IPS-NIHi7 (cell line): Measurements from ENCODE around the gene MBD5.

Source experiments
- DNase-seq: peaks from one replicate; pipeline ENCODE4 v3.0.0; 2012; ENCODE audit warnings: mixed read lengths; ENCODE audit errors: extremely low spot score

Gene MBD5

DNA sequence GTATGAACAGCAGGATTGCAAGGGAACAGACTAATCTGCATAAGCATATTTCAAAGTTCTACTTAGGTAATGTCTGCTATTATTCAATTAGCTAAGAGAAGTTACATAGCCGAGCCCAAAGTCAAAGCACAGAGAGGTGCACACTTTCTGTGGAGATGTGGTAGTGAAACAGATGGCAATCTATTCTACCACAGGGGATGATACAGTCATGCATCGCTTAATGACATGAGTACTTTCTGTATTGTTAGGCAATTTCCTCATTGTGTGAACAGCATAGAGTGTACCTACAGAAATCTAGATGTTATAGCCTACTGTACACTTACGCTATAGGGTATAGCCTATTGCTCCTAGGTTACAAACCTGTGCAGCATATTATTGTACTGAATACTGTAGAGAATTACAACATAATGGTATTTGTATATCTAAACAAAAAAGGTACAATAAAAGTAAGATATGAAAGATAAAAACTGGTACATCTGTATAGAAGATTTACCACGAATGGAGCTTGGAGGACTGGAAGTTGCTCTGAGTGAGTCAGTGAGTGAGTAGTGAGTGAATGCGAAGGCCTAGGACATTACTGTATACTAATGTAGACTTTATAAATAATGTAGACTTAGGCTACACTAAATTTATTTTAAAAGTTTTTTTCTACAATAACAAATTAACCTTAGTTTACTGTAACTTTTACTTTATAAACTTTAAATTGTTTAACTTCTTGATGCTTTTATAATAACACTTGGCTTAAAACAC is 197.6 kb downstream of the MBD5 start:
- no peak for DNase-seq

DNA sequence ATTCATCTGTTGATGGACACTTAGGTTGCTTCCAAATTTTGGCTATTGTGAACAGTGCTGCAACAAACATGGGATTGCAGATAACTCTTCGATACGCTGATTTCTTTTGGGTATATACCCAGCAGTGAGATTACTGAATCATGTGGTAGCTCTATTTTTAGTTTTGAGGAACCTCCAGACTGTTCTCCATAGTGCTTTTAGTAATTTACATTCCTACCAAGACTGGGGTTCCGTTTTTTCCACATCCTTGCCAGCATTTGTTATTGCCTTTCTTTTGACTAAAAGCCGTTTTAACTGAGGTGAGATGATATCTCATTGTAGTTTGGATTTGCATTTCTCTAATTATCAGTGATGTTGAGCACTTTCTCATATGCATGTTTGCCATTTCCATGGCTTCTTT is 200.3 kb downstream of the MBD5 start:
- no peak for DNase-seq

DNA sequence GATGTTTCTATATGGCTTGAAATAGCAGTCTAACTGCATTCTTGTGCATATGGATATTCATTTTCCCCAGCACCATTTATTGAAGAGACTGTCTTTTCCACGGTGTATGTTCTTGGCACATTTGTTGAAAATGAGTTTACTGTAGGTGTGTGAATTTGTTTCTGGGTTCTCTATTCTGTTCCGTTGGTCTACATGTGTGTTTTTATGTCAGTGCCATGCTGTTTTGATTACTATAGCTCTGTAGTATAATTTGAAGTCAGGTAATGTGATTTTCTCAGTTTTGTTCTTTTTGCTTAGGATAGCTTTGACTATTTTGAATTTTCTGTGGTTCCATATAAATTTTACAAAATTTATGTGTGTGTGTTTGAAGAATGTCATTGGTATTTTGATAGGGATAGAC is 201.0 kb downstream of the MBD5 start:
- DNase-seq = no peak

DNA sequence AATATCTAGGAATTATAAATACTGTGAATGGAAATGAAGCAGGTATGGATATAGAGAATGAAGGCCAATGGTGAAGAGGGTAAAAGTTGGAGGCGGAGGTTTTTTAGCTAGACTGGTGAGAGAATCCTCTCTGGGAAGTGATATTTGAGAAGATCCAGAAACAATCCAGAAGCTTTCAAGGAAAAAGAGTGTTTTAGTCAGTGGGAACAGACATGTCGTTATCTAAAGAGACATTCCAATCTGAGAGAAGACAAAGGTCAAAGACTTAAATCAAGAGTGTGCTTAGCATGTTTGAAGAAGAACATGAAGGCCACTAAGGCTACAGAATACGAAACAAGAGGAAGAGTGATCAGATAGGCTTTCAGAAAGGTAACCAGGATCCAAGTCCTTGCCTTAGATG is 211.0 kb downstream of the MBD5 start:
- DNase-seq = no peak

DNA sequence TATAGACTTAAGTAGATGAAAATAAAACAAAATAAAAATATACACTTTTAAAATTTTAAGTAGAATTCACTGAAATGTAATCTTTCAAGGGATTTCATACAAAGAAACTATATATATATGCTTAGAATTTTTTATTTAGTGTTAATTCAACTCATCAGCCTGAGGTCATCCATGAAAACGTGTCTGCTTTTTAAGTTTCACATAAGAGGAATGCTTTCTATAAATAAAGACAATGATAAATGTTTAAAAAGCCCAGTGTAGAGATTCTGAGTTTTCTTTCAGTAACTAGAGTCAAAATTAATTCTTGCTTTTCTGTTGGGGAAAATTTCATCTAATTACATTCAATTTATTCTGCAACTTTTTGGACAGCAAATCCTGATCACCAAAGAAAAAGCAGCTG is 213.3 kb downstream of the MBD5 start:
- DNase-seq = no peak

DNA sequence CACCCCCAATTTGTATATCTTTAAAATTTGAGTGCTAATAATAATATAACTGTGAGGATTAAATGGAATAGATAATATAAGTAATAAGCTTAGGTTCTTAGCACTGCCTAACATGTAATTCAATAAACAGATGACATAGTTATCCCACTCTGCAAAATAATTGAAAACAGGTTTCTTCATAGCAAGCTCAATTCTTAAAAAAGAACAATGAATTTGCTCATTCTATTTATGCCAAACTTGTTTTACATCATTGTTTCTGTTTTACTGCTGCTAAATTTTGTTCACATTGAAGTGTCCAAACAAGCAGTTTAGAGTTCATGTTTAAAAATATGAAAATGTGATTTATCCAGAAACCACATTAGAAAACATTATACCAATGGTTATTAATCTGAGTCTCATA is 217.0 kb downstream of the MBD5 start:
- no peak for DNase-seq

DNA sequence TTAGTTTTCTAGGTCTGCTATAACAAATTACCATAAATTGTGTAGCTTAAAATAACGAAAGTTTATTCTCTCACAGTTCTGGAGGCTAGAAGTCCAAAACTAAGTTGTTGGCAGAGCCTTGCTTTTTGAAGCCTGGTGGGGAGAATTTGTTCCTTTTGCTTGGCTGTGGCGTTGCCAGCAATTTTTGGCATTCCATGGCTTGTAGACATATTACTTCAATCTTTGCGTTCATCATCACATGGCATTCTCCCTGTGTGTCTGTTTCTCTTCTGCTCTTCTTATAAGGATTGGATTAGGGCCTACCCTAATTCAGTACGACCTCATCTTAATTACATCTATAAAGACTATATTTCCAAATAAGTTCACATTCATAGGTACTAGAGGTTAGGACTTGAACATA is 217.7 kb downstream of the MBD5 start:
- DNase-seq = no peak

DNA sequence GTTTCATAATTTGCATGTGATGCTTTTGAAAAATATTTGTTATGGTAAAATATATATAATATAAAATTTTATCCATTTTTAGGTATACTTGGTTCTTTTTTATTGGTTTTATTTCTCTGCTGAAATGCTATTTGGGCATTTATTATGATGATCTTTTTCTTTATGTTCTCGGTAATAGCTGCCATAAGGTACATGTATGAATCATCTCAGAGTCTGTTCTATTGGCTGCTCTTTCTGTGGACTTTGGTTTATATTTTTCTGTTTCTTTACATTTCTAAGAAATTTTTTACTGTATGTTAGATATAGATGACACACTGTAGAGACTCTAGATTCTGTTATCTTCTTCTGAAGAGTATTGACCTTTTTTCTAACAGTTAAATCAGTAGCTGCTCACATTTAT is 219.9 kb downstream of the MBD5 start:
- no peak for DNase-seq

DNA sequence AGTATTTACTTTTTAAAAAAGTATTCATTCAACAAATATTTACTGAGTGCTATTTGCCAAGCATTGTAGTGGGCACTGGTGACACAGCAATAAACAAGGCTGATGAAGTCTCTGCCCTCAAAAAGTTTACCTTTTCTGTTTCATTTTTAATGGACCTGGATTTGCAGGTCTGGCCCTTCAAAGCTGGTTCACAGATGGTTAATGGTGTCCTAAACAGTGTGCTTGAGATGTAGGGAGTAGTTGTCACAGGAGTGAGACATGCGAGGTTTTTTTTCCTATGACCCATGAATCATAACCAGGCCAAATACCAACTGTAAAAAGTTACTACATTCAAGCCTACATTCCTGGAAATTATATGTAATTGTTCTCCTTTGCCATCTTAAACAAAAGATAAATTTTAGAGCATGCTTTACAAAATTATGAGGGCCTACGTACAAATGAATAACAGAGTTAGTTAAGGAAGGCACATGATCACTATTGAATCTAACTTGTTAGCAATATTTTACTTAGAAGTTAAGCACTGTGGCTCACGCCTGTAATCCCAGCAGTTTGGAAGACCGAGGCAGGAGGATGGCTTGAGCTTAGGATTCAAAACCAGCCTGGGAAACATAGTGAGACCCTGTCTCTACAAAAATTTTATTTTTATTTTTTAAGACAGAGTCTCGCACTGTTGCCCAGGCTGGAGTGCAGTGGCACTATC is 223.9 kb downstream of the MBD5 start:
- no peak for DNase-seq

DNA sequence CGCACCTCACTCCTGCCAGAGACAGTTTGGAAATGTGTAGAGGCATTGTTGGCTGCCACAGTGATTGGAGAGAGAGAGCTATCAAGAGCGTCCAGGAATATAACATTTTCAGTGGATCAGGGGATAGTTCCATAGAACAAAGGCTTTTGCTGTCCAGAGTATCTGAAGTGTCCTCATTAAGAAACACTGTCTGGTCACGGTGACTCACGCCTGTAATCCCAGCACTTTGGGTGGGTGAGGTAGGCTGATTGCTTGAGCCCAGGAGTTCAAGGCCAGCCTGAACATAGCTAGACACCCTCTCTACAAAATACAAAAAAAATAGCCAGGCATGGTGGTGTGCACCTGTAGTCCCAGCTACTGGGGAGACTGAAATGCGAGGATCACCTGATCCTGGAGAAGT is 231.1 kb downstream of the MBD5 start:
- DNase-seq = no peak

DNA sequence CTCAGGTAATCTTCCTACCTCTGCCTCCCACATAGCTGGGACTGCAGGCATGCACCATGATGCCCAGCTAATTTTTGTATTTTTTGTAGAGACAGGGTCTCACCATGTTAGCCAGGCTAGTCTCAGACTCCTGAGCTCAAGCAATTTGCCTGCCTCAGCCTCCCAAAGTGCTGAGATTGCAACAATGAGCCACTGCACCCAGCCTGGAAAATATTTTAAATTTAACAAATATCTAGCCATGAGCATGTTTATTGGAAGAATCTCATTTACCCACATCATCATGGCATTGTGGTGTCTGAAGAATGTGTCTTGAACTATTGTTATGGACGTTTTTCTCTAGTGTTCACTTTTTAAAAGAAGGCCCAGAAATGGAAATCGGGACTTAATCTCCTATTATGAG is 231.8 kb downstream of the MBD5 start:
- DNase-seq = no peak

DNA sequence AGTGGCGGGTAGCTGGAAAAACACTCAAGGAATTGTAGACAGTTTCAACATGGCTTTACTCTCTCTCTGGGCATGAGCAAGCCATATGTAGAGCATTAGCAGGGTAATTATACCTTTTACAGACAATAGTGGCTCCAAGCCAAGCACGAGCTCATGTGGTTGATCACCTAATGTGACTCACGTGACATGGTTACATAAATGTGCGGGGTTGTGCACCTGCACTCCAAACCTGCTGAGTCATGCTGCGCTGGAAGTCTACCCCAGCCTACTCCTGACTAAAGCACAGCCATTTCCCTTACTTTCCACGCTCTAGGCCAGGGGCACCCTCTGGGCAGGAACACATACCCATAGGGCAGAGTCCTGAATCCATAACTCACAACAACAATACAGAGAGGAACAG is 232.8 kb downstream of the MBD5 start:
- DNase-seq = no peak

DNA sequence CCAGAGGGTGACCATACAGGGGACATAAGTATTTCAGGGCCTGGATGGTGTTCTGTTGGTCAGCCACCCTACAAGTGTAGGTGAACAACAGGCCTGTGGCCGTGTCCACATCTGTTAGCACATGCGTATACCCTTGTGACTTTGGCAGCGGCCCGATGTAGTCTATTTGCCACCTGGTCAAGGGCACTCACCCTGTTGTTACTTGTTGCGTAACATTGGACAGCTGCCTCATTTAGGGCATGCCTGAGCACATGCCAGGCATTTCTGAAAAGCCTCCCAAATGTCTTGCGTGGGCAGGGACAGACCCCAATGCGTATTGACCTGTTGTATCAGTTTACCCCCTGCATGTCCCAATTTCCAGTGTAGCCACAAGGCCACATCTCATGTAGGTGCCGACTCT is 235.0 kb downstream of the MBD5 start:
- no peak for DNase-seq

DNA sequence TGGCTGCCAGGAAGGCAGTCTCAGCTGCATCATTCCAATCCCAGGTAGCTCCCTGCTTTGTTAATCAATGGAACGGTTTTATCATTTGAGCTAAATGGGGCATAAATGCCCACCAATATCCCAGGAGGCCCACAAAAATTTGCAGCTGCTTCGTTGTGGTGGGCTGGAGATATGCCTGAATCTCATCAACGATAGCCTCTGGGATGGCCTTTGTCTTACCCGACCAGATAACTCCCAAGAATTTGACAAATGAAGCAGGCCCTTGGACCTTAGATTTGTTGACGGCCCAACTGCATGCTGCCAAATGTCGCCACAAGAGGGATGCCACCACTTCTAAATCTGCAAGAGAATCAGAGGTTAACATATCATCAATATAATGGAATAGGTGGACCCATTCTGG is 236.4 kb downstream of the MBD5 start:
- DNase-seq = no peak

DNA sequence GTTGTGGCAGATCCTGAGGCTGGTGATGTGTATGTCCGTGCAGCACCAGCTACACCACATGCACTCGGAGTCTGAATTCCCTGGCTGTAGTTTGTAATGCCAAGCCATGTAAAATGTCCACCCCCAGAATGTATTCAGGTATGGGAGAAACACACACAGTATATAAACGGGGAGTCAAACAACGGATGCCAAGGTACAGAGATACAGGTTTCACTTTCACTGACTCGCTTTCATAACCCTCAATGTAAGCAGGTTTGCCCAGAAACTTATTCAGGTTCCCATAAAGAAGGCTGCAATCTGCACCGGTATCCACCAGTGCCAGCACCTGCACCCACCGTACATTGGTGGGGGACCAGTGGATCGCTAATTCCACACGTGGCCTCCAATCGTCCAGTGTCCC is 237.2 kb downstream of the MBD5 start:
- DNase-seq = no peak

DNA sequence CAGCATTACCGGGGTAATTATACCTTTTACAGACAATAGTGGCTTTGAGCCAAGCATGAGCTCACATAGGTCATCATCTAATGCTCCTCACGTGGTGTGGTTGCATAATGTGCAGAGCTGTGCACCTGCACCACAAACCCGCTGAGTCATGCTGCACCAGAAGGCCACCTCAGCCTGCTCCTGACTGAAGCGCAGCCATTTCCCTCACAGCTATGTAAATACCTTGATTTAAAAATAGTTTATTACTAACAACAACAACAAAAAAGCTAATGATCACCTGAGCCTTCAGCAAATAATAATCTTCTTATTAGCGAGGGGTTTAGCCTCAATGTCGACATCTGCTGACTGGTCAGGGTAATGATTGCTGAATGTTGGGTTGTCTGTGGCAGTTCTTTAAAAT is 238.8 kb downstream of the MBD5 start:
- no peak for DNase-seq

DNA sequence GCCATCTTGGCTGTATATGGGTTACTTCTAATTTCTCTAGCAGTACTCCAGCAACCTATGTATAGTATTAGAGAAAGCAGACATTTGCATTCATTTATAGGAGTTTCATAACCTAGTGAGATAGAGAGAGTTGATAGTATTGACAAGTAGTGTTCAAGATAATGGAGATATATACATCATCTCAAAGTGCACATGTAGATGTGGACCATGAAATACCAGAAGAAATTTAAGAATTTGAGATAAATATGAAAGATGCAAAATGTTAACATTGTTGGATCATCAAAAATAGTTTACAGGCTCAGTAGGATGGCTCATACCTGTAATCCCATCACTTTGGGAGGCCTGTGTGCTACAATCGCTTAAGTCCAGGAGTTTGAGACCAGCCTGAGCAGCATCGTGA is 243.0 kb downstream of the MBD5 start:
- DNase-seq = no peak

DNA sequence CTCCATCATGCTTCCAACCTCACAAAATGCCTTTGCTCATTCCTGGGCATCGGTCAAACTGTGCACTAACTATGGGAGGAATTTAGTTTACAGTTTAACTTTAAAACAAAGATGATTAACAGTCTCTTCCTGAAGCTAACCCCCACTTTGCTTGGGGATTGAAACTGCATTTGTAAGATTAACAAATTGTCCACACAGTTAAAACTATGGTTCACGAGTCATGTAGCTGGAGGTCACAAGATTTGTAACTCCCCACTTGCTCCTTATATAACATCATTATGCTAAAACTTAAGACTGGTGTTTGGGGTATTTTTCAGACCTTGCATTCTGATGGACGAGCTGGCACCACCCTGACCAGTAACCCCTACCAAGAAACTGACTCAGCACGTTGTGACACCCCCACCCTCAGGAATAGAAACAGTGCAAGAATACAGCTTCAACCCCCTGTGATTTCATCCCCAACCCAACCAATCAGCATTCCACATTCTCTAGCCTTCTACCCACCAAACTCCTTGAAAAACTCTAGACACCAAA is 252.3 kb downstream of the MBD5 start:
- no peak for DNase-seq

DNA sequence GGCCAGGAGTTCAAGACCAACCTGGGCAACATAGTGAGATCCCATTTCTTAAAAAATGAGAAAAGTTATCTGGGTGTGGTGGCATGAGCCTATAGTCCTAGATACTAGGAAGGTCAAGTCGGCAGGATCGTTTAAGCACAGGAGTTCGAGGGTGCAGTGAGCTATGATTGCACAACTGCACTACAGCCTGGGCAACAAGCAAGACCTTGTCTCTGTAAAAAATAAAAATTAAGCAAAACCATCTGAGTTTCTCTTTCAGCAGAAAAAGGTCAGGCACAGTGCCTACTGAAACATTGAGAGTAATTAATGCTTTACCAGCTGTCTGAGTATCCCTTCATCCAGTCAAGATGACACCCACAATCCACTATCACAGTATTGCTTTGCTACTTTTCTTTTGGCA is 258.3 kb downstream of the MBD5 start:
- DNase-seq = no peak

DNA sequence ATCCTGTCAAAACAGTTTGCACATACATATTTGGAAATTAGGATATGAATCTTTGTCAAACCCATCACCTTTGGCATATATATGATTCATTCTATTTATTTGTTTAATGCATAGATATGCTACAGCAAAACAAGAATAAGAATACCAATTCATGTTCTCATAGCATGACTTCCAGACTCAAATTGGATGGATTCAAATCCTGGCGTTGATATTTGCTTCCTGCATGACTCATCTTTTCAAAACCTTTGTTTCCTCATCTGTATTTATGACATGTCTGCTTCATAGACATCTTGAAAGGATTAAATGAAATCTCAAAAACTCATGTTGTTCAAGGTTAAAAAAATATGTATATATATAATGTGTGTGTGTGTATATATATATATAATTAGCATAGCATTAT is 261.3 kb downstream of the MBD5 start:
- DNase-seq = no peak

DNA sequence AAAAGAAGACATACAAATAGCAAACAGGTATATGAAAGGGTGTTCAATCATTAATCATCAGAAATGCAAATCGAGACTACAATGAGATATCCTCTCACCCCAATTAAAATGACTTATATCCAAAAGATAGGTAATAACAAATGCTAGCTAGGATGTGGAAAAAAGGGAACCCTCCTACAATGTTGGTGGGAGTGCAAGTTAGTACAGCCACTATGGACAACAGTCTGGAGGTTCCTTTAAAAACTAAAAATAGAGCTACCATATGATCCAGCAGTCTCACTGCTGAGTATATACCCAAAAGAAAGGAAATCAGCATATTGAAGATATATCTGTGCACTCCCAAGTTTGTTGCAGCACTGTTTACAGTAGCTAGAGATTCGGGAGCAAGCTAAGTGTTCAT is 271.5 kb downstream of the MBD5 start:
- no peak for DNase-seq

DNA sequence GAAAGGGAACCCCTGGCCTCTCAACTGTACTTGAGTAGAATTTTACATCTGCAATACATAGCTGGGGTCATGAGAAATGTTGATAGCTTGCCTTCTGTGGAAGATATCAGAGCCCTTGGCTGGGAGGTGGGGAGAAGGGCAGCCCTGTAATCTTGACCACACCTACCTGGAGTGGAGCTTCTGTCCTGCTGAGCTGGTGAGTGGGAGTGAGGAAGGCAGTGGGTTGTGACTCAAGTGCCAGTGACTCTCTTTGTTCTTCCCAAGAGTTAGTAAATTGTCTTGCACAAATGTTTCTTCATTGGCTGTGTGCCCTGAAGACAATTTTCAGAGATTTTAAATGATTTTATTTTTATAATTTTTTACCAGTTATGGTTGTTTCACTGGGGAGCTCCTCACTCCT is 277.3 kb downstream of the MBD5 start:
- DNase-seq = peak; percentile 9

DNA sequence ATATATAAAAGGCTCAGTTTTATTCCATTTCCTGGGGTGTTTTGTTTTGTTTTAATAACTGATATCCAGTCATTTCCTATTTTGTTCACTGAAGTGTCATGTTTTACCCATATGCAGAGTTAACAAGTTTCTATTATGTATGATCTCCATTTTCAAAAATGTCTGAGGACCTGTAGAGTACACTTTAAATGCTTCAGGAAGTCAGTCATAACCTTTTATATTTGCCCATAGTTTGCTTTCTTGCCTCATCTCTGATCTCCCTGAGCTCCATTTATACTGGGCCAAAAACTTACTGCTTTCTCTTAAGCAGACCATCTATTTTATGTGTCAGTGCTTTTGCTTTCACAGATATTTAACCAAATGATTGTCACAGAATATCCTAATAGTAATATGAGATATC is 278.7 kb downstream of the MBD5 start:
- DNase-seq = no peak

DNA sequence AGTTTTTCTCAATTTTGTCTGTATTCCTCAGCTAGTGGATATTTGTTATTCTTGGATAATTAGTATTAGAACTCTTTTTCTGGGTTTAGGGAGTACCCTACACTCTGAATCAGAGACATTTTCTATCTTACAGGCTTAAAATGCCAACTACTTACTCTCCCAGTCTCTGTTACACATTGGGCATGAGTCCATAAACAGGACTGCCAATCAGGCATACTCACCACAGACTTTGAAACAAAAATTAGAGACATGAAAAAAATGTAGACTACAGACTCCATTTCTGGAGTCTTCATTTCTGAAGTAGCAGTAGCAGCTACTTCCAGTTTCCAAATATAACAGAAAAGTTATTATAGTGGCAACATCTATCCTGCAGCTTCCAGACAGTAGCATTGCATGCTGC is 279.7 kb downstream of the MBD5 start:
- DNase-seq = no peak
